HuH-7 (cell line): ENCODE results near the gene EHD3.

Experiments used
- DNase-seq: peaks from one replicate; pipeline ENCODE4 v3.0.0; 2011; ENCODE audit warnings: low spot score

Gene EHD3

GRCh38 chr2:31212659-31213600, 21.0 kb upstream of the EHD3 start:
- no peak for DNase-seq

DNA sequence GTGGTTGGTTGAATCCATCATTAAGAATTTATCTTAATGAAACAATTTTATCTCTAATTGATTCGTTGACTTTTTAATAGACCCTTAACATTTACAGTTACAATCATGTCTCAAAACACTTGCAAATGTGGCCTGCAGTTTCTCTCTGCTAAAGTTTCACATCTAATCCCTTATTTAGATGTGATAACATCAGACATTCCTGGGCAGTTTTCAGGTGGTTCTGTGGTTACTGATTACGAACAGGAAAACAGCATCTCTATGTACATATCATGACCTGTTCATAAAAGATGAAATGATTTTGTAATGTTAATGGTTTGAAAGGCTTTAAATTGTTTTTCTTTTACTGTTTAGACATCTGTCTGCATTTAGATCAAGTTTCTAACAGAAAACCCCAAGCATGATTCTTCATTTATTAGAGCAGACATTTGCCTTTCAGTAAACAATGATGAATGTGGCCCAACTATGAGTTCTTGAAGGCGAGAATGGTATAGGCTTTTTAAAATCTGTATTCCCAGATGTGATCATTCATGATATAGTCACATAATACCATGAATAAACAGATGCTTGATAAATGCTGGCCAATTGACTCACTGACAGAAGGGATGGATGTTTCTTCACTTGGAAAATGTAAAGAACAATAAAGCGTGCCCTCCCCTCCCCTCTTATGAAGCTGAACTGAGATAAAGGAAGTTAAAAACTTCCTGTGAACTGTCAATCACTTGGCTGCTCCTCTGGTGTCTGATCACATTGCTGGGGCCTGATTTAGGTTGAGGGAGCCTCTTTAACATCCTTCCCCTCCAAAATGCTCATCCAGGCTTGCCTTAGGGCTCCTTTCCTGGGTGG, 20.1 kb upstream of the EHD3 start:
- no peak for DNase-seq

DNA sequence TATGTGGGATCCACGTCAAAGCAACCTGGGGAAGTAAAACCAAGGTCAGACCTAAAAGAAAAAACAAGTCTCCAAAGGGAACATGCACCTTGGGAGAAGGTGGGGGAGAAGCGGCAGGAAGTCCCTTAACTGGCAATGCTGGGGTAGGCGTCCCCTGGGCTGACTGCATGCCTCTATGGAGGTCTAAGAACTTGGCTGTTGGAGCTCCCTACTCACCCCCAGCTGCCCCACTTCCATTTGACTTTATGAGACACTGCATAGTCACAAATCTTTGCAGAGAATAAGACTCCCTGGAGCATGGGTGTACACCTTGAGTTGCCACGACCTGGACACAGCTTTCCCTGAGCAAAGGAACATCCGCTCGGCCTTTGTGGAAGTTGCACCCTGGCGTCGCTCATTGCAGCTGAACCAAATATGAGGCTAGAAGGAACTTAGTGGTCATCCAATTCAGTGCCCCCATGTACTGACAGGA, 19.5 kb upstream of the EHD3 start:
- no peak for DNase-seq

DNA sequence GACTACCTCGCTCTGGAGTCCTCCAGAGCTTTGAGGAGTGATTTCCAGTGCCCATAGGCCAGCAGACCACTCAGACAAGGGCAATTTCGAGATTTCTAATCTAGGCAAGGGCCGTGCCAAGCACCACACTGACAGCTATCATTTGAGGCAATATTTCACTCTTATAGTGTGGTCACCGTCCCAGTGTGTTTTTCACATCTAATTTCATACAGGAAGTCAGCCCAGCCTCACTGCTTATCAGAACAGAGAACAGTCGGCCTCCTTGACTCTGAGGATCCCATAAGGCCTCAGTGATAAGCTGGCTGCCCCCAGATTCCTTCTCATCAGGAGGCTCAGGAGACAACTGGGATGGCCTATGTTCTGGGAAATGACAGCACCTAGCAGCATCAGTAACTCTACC, 17.2 kb upstream of the EHD3 start:
- DNase-seq: no peak

DNA sequence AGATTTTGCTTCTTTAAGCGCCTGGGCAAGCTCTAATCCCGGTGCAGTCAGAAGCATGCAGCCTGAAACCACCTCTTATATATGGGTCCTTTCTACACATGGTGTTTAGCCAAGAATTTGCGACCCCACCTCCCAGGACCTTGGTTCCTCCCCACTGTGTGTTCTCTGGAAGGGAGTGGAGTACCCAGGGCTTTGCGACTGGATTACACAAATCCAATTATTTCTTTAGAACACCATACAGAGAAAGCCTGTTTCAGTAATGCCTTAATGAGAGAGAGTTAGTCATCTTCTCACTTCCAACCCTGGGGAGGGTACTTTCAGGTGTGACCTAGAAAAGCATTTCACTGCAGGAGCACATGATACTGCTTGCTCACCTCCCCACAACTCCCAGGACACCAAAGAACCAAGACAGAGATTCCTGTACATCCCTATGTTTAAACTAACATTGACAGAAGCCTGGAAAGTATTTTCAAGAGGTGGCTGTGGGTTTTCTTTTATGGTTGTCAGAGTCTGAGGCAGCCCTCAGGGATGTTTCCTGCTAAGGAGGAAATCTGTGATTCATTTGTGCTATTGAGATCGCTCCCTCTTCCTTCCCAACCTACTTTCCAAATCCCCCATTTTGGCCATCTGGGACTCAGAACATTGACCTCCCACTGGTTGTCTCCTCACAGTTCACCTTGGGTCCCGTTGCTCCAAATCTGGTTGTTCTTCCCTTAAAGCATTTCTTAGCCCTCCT, 16.3 kb upstream of the EHD3 start, which contains the start of gene CAPN14:
CAPN14 (minus strand) TSS at position 51 of the 736 bp plus-strand sequence. CDS start 12,068 bp downstream, outside the sequence.
- no peak for DNase-seq

- no peak for DNase-seq
Measured at GRCh38 chr2:31219131-31219969, 14.6 kb upstream of the EHD3 start.

DNA sequence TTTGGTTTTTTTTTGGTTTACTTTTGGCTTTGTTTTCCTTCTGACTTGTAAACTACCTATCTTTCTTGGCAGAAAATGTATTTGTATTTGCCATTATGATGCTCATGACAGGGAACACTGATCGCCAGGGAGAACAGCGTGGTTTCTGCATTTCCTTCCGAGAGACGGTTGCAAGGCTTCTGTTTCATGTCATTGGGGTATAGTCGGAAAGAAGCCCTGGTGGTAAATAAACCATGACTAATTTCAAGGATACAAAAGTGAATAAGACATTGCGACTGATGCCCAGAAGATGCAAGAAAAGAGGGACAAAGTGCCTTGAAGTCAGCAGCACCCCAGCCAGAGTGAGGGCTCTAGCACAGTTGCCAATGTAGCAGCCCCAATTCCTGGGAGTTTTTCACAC, 12.4 kb upstream of the EHD3 start:
- no peak for DNase-seq

DNA sequence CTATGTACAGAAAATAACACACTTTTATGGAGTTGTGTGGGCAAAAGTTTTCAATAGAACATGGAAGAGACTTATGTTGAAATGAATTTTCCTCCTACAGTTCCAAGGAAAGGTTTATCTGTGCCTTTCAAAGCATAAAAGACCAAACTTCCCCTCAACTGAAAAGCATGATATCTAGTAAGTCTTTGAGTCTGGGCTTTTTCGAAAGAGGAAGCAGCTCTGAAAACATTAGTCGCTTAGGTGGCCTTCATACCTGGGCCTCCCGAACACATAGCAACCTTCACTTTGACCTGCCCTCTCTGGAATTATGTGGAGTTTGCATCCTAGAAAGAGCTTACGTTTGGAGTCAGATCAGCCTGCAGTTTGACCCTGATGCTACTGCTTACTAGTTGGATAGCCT, 11.9 kb upstream of the EHD3 start:
- no peak for DNase-seq

- no peak for DNase-seq
Measured at GRCh38 chr2:31223026-31223425, 10.9 kb upstream of the EHD3 start.

DNA sequence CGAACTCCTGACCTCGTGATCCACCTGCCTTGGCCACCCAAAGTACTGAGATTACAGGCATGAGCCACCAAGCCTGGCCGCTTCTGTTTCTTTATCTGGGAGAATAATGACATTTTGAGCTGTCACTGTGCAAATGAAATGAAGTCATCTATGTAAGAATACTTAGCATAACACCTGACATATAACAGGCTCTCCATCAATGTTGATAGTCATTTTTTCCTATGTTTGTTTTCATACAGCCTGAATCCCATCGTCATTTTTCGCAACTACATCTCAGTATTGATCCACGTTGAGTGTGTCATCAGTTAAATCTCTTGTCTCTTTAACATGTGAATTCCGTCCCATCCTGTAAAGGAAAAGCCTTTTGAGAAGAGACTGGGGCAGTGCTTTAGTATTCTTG, 10.2 kb upstream of the EHD3 start:
- no peak for DNase-seq

DNA sequence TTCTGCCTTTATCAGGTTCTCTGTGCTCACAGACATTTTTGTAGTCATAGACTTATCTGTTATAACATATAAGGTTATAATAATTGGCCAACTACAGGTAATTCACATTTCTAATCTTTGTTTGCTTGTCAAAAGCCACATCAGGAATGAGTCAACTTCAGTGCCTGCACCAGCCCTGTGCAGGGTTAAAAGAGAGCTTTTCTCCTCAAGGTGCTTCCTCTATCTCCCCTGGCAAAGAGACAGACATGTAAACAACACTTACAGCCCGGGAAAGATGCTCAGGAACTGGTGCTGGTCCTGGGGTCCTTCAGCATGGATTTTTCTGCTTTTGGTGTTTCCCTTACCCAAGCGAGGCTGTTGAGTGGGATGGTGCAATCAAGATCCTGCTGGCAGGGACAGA, 7.7 kb upstream of the EHD3 start:
- no peak for DNase-seq

- DNase-seq: no peak
Measured at GRCh38 chr2:31227110-31227509, 6.8 kb upstream of the EHD3 start.

- no peak for DNase-seq
Measured at GRCh38 chr2:31227711-31228125, 6.2 kb upstream of the EHD3 start.

DNA sequence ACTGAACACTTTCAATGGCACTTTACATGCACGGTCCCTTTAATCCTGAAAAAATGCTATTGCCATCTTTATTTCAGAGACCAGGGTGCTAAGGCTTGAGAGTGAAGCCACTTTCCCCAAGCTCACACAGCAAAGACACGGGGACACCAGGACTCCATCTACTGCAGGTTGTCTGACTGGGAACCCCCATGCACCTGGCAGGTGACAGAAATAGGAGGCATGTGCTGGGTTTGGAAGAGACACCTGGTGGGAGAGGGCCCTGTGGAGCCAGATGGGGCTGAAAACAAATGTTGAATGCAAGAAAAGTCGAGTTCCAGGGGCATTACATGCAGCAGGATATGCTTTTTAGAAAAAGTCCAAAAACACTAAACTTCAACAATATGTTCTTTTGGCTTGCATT, 5.2 kb upstream of the EHD3 start:
- DNase-seq: no peak

- DNase-seq: no peak
Measured at GRCh38 chr2:31230751-31231150, 3.2 kb upstream of the EHD3 start.

DNA sequence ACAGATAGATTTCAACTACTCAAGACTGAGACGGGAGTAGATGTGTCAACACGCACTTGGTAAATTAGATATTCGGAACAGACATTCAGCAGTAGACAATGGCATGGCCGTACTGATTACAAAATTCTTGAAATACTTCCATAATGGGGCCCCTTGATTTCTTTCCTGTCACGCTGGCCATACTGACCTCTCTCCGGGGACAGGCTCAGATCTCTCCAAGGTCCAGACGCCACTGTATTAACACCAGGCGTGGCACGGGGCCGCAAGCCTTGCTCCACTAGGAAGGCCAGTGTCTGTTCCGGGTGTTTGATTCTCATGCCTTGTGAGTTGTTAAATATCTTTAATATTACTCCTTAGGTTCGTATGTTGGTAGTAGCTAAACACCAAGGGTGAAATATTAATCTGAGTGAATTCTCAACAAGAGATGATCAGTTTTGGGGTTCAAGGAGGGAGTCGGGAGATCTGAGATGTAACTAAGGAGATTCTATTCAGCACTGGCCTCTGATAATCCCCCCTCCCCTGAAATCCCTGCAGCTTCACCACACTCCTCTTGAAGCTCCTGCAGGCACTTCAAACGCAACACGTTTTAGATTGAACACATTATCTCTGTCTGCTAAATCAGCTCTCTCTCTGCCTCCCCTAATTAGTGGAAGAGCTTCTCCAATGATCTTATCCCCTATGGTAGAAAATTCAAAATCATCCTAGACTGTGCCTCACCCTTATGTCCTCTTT, 2.2 kb upstream of the EHD3 start:
- DNase-seq: no peak

- DNase-seq: no peak
Measured at GRCh38 chr2:31232586-31232985, 1.4 kb upstream of the EHD3 start.

- no peak for DNase-seq
Measured at GRCh38 chr2:31233231-31233630, 721 bp upstream of the EHD3 start.

GRCh38 chr2:31234683-31235503, 941 bp downstream of the EHD3 start:
- no peak for DNase-seq

- DNase-seq: no peak
Measured at GRCh38 chr2:31235504-31235902, 1.6 kb downstream of the EHD3 start.
